GM12801 (cell line): ENCODE measurements around the gene NKRF.

Source experiments
- CTCF ChIP-seq: IDR thresholded peaks from one replicate; pipeline ENCODE4 v1.5.1; 2011; ENCODE audit warnings: control low read depth; ENCODE audit not compliant: insufficient read length; ENCODE audit errors: extremely low read depth

Gene NKRF

GRCh38 chrX:119606280-119607017 is at the start of gene NKRF:
Gene NKRF (minus strand): TSS chrX:119606424.
- TF ChIP-seq CTCF: no peak

GRCh38 chrX:119655125-119655524 is 48.9 kb upstream of the NKRF start:
- no peak for TF ChIP-seq CTCF

GRCh38 chrX:119654112-119654531 is 47.9 kb upstream of the NKRF start:
- no peak for TF ChIP-seq CTCF

- TF ChIP-seq CTCF: no peak
Observed at GRCh38 chrX:119648421-119648775, 42.2 kb upstream of the NKRF start.

- no peak for TF ChIP-seq CTCF
Observed at GRCh38 chrX:119647552-119648420, 41.6 kb upstream of the NKRF start.

- no peak for TF ChIP-seq CTCF
Observed at GRCh38 chrX:119647089-119647488, 40.9 kb upstream of the NKRF start.

- no peak for TF ChIP-seq CTCF
Observed at GRCh38 chrX:119646515-119646914, 40.3 kb upstream of the NKRF start.
